GM12873 (cell line): Measurements from ENCODE around the gene ELP4.

Source experiments
- TF ChIP-seq, protein P1 (sequence below): IDR thresholded peaks from 2 replicates; pipeline ENCODE4 v1.5.1; 2012; ENCODE audit warnings: low read depth, mild to moderate bottlenecking, moderate library complexity, low read length, control low read depth; ENCODE audit not compliant: insufficient read depth; ENCODE audit errors: missing control alignments

Gene ELP4

DNA sequence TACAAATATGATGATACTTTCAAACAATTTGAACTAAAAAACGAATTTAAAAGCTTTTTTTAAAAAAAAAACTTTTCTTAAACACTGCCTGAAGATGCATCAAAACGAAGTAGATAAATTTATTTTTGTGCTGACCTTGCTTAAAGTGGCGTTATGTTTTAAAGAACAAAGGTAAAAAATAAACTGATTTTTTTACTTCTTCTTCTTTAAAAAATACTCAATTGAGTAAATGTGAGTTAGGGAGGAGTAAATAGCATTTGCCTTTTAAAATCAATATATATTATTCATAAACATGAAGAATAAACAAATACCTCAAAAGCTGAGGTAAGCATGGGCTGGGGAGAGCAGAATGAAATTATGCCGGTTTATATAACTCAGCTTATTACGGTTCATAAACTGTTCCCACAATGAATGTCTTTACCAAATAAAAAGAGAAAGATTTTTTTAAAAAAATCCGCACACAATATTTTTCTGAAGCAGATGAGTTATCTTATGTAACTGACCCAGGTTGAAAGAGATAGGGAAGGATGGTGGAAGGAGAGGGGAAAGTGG is 292.5 kb downstream of the ELP4 start:
- TF ChIP-seq, protein P1, sequence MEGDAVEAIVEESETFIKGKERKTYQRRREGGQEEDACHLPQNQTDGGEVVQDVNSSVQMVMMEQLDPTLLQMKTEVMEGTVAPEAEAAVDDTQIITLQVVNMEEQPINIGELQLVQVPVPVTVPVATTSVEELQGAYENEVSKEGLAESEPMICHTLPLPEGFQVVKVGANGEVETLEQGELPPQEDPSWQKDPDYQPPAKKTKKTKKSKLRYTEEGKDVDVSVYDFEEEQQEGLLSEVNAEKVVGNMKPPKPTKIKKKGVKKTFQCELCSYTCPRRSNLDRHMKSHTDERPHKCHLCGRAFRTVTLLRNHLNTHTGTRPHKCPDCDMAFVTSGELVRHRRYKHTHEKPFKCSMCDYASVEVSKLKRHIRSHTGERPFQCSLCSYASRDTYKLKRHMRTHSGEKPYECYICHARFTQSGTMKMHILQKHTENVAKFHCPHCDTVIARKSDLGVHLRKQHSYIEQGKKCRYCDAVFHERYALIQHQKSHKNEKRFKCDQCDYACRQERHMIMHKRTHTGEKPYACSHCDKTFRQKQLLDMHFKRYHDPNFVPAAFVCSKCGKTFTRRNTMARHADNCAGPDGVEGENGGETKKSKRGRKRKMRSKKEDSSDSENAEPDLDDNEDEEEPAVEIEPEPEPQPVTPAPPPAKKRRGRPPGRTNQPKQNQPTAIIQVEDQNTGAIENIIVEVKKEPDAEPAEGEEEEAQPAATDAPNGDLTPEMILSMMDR = no peak

DNA sequence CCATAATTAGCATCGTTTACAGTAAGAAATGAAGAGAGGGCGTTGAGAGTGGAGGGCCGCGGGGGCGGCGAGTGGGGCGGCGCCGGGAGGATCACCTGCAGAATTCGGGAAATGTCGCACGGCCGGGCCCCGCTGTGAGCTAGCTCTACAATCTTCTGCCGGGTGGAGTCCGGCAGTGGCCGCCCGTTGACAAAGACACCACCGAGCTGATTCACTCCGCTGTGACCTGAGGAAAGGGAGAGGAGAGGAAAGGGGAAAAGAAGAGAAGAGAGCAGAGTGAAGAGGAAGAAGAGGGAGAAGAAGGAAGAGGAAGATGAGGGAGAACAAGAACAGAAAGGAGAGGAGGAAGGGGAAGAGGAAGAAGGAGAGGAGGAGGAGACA is 293.0 kb downstream of the ELP4 start:
- TF ChIP-seq, protein P1 = no peak

DNA sequence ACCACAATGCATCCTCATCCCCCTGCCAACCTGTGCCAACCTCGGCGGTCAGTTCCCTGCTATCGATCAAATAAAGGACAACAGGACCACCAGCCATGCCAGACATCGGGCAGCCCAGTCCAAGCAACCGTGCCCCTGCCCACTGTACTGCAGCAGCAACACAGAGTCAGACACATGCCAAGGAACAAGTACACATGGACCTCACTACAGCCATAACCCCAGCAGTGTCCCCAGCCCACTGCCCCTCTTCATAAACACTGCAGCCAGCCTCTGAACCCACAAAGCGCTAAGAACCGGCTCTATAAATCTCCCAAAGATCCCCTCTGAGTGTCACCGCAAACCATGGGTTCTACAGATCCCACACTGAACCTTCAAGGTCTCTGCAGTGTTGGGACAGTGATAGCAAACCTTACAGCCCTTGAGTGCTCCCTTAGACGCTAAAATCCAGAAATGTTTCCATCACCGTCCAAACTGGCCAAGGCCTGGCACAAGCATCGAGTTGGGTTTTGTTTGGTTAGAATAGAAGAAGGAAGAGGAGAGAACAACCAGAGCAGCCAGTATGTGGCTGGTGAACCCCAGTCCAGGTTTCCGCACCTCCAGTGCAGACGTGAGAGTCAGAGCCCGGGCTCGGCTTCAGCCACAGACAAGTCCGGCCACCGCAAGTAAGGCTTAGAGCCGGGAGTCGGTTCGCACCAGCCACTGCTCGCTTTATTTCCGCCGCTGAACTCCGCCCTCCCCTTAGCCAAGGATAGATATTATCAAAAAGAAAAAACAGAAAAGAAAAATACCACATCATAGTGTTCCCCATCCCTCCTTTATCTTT is 293.6 kb downstream of the ELP4 start:
- TF ChIP-seq, protein P1 = no peak

DNA sequence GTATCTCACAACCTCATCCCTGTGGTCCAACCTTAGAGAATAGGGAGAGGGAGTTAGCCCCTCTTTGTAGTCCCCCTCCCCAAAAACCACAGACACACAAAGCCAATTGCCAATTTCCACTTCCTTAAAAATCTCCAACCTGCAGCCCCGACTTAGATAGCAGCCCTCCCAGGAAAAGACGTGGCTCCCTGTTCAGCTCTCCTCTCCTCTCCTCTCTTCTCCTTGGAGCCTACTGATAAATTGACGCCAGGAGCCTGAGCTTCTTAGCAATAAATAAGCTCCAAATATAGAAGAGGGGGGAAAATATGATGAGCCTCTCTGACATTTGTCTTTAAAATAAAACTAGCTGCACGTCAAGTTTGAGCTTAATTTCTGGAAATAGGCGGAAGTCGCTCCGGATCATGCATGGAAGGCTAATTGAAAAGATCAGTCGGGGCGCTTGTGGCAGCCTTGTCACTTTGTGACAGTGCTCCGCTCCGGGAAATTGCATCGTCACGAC is 294.3 kb downstream of the ELP4 start:
- TF ChIP-seq, protein P1 = no peak

DNA sequence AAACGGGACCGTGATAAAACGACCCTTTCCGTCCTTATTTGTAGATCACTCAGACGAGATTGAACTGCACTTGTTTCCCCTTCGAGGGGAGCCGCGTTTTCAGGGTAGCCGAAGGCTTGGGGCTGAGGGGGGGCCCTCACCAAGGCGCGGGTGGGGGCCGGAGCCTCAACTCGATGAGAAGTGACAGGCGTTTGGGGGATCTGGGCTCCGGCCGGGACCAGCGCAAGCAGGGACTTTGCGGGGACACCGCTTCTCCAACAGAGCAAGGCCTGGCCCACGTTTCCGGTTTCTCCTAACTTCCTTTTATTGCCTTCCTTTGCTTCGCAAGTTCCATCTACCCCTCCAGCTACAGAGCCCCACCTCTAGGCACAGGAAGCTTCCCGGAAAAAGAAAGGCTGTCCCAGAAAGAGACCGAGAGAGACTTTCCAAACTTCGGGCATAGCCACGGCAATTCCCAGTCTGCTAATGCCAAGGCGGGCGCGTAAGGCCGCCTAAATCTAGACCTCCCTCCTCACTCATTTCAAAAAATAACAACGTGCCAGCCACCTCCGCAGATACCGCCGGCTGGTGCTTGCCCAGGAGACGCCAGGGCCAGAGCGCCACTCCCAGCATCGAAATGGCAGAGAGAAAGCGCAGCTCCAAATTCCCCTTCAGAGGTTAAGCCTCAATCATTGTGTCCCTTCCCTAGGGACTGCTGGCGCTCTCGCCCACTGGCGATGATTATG is 294.9 kb downstream of the ELP4 start:
- TF ChIP-seq, protein P1 = no peak

DNA sequence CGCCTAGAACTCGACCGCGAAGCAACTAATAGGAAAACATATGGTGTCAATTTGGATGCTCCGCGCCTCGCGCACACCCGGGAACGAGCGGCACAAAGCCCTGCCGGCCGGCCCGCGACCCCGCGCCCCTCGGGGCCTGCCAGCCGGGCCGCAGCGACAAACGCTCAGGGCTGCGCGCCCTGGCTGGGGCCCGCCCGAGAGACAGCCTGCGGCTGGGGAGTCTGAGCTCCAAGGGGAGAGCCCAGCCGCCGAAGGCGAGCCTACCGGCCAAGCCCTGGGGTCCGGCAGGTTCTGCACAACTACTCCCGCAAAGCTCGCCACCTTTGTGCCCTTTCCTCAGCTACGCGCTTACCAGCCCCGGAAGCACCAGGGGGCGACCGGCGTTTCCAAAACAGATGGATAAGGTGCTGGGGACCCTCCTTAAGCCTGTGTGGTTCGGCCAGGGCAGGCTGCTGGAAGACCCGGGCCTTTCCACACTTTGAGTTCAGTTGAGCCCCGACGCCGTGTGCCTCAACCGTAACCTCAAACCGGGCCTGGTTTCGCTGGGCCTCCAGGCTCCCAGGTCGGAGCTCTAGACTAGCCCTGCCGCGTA is 295.6 kb downstream of the ELP4 start:
- TF ChIP-seq, protein P1 = no peak
